PC-9 (cell line): ENCODE measurements around the gene ACY1. TPM values are rescaled to one million over a fixed set of nuclear protein-coding genes. Genes with fewer than 3 reads are reported as not detected.

Source experiments
- Bru-seq: library from RNA; stranded (reverse); fragments of 400-500 nt; gene quantifications from one replicate; lab custom pipeline; 2021; lab: Mats Ljungman, UMichigan
- BruChase-seq, 2 experiments: library from RNA; stranded (reverse); fragments of 400-500 nt; gene quantifications; one replicate each; lab custom pipeline; 2021; lab: Mats Ljungman, UMichigan
- BruUV-seq: library from RNA; stranded (reverse); fragments of 400-500 nt; replicated peaks from 2 replicates; lab custom pipeline; 2021; lab: Mats Ljungman, UMichigan
- CTCF ChIA-PET: fragments of 300-600 bp; sonication (Branson Sonifier 250); formaldehyde crosslinking; loops from one replicate; lab custom pipeline; 2022; ENCODE audit warnings: antibody characterized with exemption; lab: Charles Lee
- POLR2A ChIA-PET: fragments of 300-600 bp; sonication (Branson Sonifier 250); formaldehyde crosslinking; loops from one replicate; lab custom pipeline; 2022; ENCODE audit warnings: antibody characterized with exemption; ENCODE audit not compliant: unreplicated experiment; lab: Charles Lee
- DNase-seq, 2 experiments: peaks; one replicate each; pipeline versions ENCODE4 v3.0.0 to v3.0.0-alpha.2; 2015 to 2022; ENCODE audit warnings: mixed read lengths in 1 of 2
- H2AFZ ChIP-seq: fragments of 200-600 bp; sonication (generic); 2 replicates; pipeline ENCODE4 v1.8.1; 2017; ENCODE audit warnings: antibody characterized with exemption
- H3F3A ChIP-seq: fragments of 200-600 bp; sonication (generic); 2 replicates; pipeline ENCODE4 v1.8.1; 2017; ENCODE audit warnings: antibody characterized with exemption, mild to moderate bottlenecking, low read depth; ENCODE audit not compliant: insufficient read depth
- H3K27ac ChIP-seq: fragments of 200-600 bp; sonication (generic); 2 replicates; pipeline ENCODE4 v1.6.1; 2016; ENCODE audit warnings: mixed run types
- H3K27me3 ChIP-seq: fragments of 200-600 bp; sonication (generic); 2 replicates; pipeline ENCODE4 v1.6.1; 2016; ENCODE audit warnings: low read depth, mixed run types; ENCODE audit not compliant: insufficient read depth
- H3K36me3 ChIP-seq: fragments of 200-600 bp; sonication (generic); 2 replicates; pipeline ENCODE4 v1.6.1; 2016; ENCODE audit warnings: low read depth, mixed run types
- H3K4me1 ChIP-seq: fragments of 200-600 bp; sonication (generic); replicated peaks from 2 replicates; pipeline ENCODE4 v1.6.1; 2016; ENCODE audit warnings: mixed run types; ENCODE audit not compliant: insufficient read depth
- H3K4me2 ChIP-seq: fragments of 200-600 bp; sonication (generic); 2 replicates; pipeline ENCODE4 v1.6.1; 2017; ENCODE audit warnings: mixed run types
- H3K4me3 ChIP-seq: fragments of 200-600 bp; sonication (generic); 2 replicates; pipeline ENCODE4 v1.6.1; 2016; ENCODE audit warnings: mixed run types
- H3K79me2 ChIP-seq: fragments of 200-600 bp; sonication (generic); 2 replicates; pipeline ENCODE4 v1.6.1; 2017; ENCODE audit warnings: low read depth, mixed run types
- H3K9me2 ChIP-seq: fragments of 200-600 bp; sonication (generic); 2 replicates; pipeline ENCODE4 v1.8.1; 2017; ENCODE audit warnings: mild to moderate bottlenecking; ENCODE audit not compliant: insufficient read depth
- H3K9me3 ChIP-seq: fragments of 200-600 bp; sonication (generic); 2 replicates; pipeline ENCODE4 v1.8.1; 2016; ENCODE audit warnings: low read depth; ENCODE audit not compliant: insufficient read depth
- H4K20me1 ChIP-seq: fragments of 200-600 bp; sonication (generic); 2 replicates; pipeline ENCODE4 v1.8.1; 2017; ENCODE audit not compliant: insufficient read depth
- CTCF ChIP-seq: fragments of 200-600 bp; sonication (generic); conservative IDR thresholded peaks from 2 replicates; pipeline ENCODE4 v1.6.1; 2017; ENCODE audit warnings: mixed run types, antibody characterized with exemption, mild to moderate bottlenecking, moderate library complexity
- EZH2 ChIP-seq: fragments of 200-600 bp; sonication (generic); IDR thresholded peaks from 2 replicates; pipeline ENCODE4 v1.8.0; 2017; ENCODE audit warnings: antibody characterized with exemption, low read depth
- intact Hi-C: fragments of 100-400 bp; cut with micrococcal nuclease; formaldehyde crosslinking; loops from one replicate; pipeline ENCODE4 v1.10.0; 2022; ENCODE audit not compliant: unreplicated experiment
- long read RNA-seq: library from polyadenylated mRNA; stranded (forward); transcript quantifications from one replicate; pipeline ENCODE4 v2.0.0, GENCODE V29; 2022
- total RNA-seq: library from RNA; stranded (reverse); gene quantifications from 2 replicates; pipeline ENCODE4 v1.2.3, GENCODE V29; 2021

ACY1 gene
- total RNA-seq (52.2 and 63.3 TPM in 2 replicates), Bru-seq, nascent RNA (percentile 52 among the genes with signal in this experiment), BruChase-seq, experiment 1, labeled RNA remaining after a 2-hour chase (percentile 55 among the genes with signal in this experiment), BruChase-seq, experiment 2, labeled RNA remaining after a 6-hour chase (percentile 56 among the genes with signal in this experiment)
- long read RNA-seq, transcript ACY1-215 (15 exons, 1,684 nt): major isoform, 72 of 96 reads
- long read RNA-seq, partial matches to known transcripts: 3 of 96 reads
- long read RNA-seq, other reads (novel, unspliced or antisense): 15 of 96 reads

- H3K4me1 ChIP-seq: peaks cover 29% of the 10 kb centered on the region
- no peaks in the 10 kb centered on the region for H3K27me3 ChIP-seq
- no peaks in the 10 kb centered on the region for H3K9me3 ChIP-seq
- peak; percentile 82 to 95 for DNase-seq
- H3K36me3 ChIP-seq: no peaks in the 10 kb centered on the region
- TF ChIP-seq CTCF (peak; percentile 53), EZH2 (no peak)
- peak within 1 kb of the TSS; percentile 80 for H2AFZ ChIP-seq
- POLR2A ChIA-PET: interaction anchor here (0.5 to 1.3 kb wide), 7 partner anchors 9 to 913 kb away, joined by 3 to 18 read pairs (median 5); partner anchors contain the start of genes ABHD14B, RPL29 and RRP9
- intact Hi-C loops: loop anchor here (2.0 kb wide), 1 partner anchor 40 kb away; the partner anchor contains the start of gene PARP3
- CTCF ChIA-PET: interaction anchor here (2.5 kb wide), 1 partner anchor 9 kb away, joined by 15 read pairs; the partner anchor contains the start of genes ABHD14A and ABHD14B
- H3K9me2 ChIP-seq: no peaks in the 10 kb centered on the region
- H3K4me3 ChIP-seq: peak within 1 kb of the TSS; percentile 67
- no TSS peak for BruUV-seq
- peak within 1 kb of the TSS; percentile 89 for H3K27ac ChIP-seq
- H4K20me1 ChIP-seq: no peaks in the 10 kb centered on the region
- H3K79me2 ChIP-seq: 0 out of 2 replicates have a peak, but pooled peaks cover 10% of the 10 kb centered on the region
- H3K4me2 ChIP-seq: peak within 1 kb of the TSS; percentile 93
- H3F3A ChIP-seq: peaks cover 39% of the 10 kb centered on the region
Observed at GRCh38 chr3:51982838-51983577, at the start of gene ACY1. ACY1 (plus strand) TSS chr3:51983535; CDS start chr3:51984065, 530 bp downstream.

DNA sequence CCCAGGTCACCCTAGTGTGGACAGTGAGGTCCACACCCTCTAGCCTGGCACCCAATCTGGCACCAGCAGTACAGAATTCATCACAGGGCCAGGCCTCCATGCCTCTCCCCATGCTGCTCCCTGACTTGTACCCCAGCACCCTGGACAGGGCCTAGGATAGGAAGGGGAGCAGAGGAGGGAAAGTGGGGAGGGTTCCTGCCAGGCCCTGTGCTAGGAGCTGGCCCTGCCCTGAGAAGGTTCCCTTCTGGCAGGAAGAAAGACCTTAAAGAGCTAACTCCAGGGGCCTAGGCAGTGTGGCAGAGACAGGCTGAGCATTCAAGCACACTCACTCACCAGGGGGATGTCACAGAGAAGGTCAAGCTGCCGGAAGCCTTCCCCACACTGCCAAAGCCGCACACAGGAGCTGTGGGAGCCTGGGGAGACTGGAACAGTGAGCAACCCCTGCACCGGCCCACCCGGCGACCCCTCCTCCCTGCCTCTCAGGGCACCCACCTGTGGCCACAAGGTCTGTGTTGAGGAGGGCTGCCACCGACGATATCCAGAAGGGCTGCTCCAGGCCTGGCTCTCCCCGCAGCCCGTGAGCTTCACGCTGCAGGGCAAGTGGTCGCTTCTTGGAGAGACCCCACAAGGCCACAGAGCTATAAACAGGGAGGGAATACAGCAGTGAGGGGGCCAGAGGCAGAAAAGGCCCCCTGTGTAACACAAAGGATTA lies 49.0 kb upstream of the ACY1 start:
- Histone ChIP-seq H3K27ac (no peak overlapping the region), H3K9me3 (no peaks in the 10 kb centered on the region), H2AFZ (no peak overlapping the region), H3K9me2 (no peaks in the 10 kb centered on the region), H3F3A (no peaks in the 10 kb centered on the region), H4K20me1 (no peaks in the 10 kb centered on the region; the same call in 1 of the 2 replicates), H3K27me3 (no peaks in the 10 kb centered on the region), H3K4me2 (no peak overlapping the region), H3K4me3 (no peak overlapping the region), H3K79me2 (peaks cover 3% of the 10 kb centered on the region; the same call in 1 of the 2 replicates), H3K36me3 (no peaks in the 10 kb centered on the region; the same call in 1 of the 2 replicates), H3K4me1 (no peaks in the 10 kb centered on the region)
- BruUV-seq: no TSS peak
- intact Hi-C loops: no loop called here
- DNase-seq: no peak
- ChIA-PET CTCF (no interaction called here), POLR2A (no interaction called here)
- TF ChIP-seq EZH2 (no peak), CTCF (no peak)
